ENCODE measurements around the gene KCNJ10. TPM values are rescaled to one million over a fixed set of nuclear protein-coding genes. Genes with fewer than 3 reads are reported as not detected.

KCNJ10 gene
- total RNA-seq, 1 donor from 2014 or later: not detected

- no peak for TF ChIP-seq CTCF (IDR thresholded peaks at IDR 0.05)
These were observed 99.0 kb downstream of the KCNJ10 start for GRCh38 chr1:159970932-159971342.

DNA sequence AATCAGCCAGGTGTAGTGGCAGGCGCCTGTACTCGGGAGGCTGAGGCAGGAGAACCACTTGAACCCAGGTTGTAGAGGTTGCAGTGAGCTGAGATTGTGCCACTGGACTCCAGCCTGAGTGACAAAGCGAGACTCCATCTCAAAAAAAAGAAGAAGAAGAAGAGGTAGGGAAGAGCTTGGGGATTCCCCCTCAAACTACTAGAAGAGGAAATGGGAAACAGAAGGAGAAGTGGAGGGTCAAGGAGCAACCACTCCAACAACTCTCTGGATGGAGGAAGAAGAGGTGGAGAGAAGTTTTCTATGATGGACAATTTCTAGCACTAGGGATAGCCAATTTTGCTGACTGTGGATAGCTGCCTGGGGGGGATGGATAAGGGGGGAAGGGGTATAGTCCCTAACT lies 101.1 kb downstream of the KCNJ10 start:
- no peak for TF ChIP-seq CTCF (IDR thresholded peaks at IDR 0.05)
- intact Hi-C loops (cut with DNase I): no loop called here
- DNase-seq (ENCODE audit: low spot score in 2 of 2): no peak

More at GRCh38 chr1:159970932-159971342, 99.0 kb downstream of the KCNJ10 start:
- Histone ChIP-seq H3K27me3 (no peaks in the 10 kb centered on the region), H3K4me3 (no peak overlapping the region), H3K36me3 (no peaks in the 10 kb centered on the region), H3K9me3 (no peaks in the 10 kb centered on the region), H3K27ac (no peak overlapping the region), H3K4me1 (no peaks in the 10 kb centered on the region)
- DNase-seq (ENCODE audit: low spot score in 2 of 2): peak in 1 of 2 donors; percentile 13
- intact Hi-C loops (cut with DNase I): no loop called here

GRCh38 chr1:159965263-159965662 lies 104.7 kb downstream of the KCNJ10 start:
- H3K4me1 ChIP-seq: no peaks in the 10 kb centered on the region
- no peak overlapping the region for H3K4me3 ChIP-seq
- intact Hi-C loops (cut with DNase I): no loop called here
- H3K36me3 ChIP-seq: no peaks in the 10 kb centered on the region
- H3K27ac ChIP-seq: no peak overlapping the region
- no peak for TF ChIP-seq CTCF (IDR thresholded peaks at IDR 0.05)
- no peaks in the 10 kb centered on the region for H3K27me3 ChIP-seq
- H3K9me3 ChIP-seq: no peaks in the 10 kb centered on the region
- DNase-seq (ENCODE audit: low spot score in 2 of 2): peak in 1 of 2 donors; percentile 7

More for the DNA sequence above, 101.1 kb downstream of the KCNJ10 start:
- Histone ChIP-seq H3K9me3 (no peaks in the 10 kb centered on the region), H3K27me3 (no peaks in the 10 kb centered on the region), H3K4me1 (no peaks in the 10 kb centered on the region), H3K4me3 (no peak overlapping the region), H3K27ac (no peak overlapping the region), H3K36me3 (no peaks in the 10 kb centered on the region)

- no peak for TF ChIP-seq CTCF (IDR thresholded peaks at IDR 0.05)
- Histone ChIP-seq H3K27me3 (no peaks in the 10 kb centered on the region), H3K4me1 (no peaks in the 10 kb centered on the region), H3K36me3 (no peaks in the 10 kb centered on the region), H3K9me3 (no peaks in the 10 kb centered on the region), H3K27ac (no peak overlapping the region), H3K4me3 (no peak overlapping the region)
- DNase-seq (ENCODE audit: low spot score in 2 of 2): no peak
- intact Hi-C loops (cut with DNase I): no loop called here
These were observed 105.8 kb downstream of the KCNJ10 start for GRCh38 chr1:159964144-159964543.

- Histone ChIP-seq H3K36me3 (no peaks in the 10 kb centered on the region), H3K4me3 (no peak overlapping the region), H3K27me3 (no peaks in the 10 kb centered on the region), H3K9me3 (no peaks in the 10 kb centered on the region), H3K4me1 (no peaks in the 10 kb centered on the region), H3K27ac (no peak overlapping the region)
- DNase-seq (ENCODE audit: low spot score in 2 of 2): peak in 1 of 2 donors; percentile 54
- intact Hi-C loops (cut with DNase I): no loop called here
- no peak for TF ChIP-seq CTCF (IDR thresholded peaks at IDR 0.05)
These were observed 107.8 kb downstream of the KCNJ10 start for GRCh38 chr1:159962176-159962575.

DNA sequence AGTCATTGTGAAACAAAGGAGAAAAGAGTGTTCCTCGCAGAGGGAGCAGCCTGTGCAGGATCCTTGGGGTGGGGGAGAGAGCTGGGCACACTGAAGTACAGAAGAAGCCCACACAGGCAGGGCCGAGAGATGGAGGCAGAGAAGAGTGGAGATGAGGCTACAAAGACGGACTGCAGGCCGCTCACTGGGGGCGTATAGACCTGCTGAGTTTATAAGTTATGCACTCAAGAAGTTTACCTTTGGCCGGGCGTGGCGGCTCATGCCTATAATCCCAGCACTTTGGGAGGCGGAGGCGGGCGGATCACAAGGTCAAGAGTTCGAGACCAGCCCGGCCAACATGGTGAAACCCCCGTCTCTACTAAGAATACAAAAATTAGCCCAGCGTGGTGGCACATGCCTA lies 108.3 kb downstream of the KCNJ10 start:
- DNase-seq (ENCODE audit: low spot score in 2 of 2): peak in 1 of 2 donors; percentile 58
- H3K36me3 ChIP-seq: no peaks in the 10 kb centered on the region
- H3K27ac ChIP-seq: no peak overlapping the region
- no peaks in the 10 kb centered on the region for H3K9me3 ChIP-seq
- H3K4me3 ChIP-seq: no peak overlapping the region
- no peak for TF ChIP-seq CTCF (IDR thresholded peaks at IDR 0.05)
- no peaks in the 10 kb centered on the region for H3K4me1 ChIP-seq
- intact Hi-C loops (cut with DNase I): no loop called here
- no peaks in the 10 kb centered on the region for H3K27me3 ChIP-seq

All from ascending aorta (tissue), 2 donors.